Trophoblast cell (in vitro differentiated cells and primary cell): ENCODE measurements around the gene CLPTM1L.

ENCODE experiments used
- DNase-seq, 2 donors: peaks; one replicate each; pipeline ENCODE4 v3.0.0-alpha.2; 2016
- H2AFZ ChIP-seq: 2 replicates; pipeline ENCODE4 v1.6.1; 2013; ENCODE audit warnings: low read length, moderate library complexity, mild to moderate bottlenecking; ENCODE audit not compliant: insufficient read depth, poor library complexity
- H2AK5ac ChIP-seq: 2 replicates; pipeline ENCODE4 v1.6.1; 2013; ENCODE audit warnings: mild to moderate bottlenecking, low read length
- H2BK120ac ChIP-seq: 2 replicates; pipeline ENCODE4 v1.6.1; 2013; ENCODE audit warnings: low read length, mild to moderate bottlenecking, moderate library complexity; ENCODE audit not compliant: insufficient read depth, poor library complexity
- H2BK12ac ChIP-seq: 2 replicates; pipeline ENCODE4 v1.6.1; 2013; ENCODE audit warnings: mild to moderate bottlenecking, low read length, moderate library complexity
- H2BK5ac ChIP-seq: 2 replicates; pipeline ENCODE4 v1.6.1; 2013; ENCODE audit warnings: low read length, low read depth, moderate library complexity, mild to moderate bottlenecking; ENCODE audit not compliant: poor library complexity
- H3K14ac ChIP-seq: 2 replicates; pipeline ENCODE4 v1.6.1; 2013; ENCODE audit warnings: mild to moderate bottlenecking, low read length
- H3K18ac ChIP-seq: 2 replicates; pipeline ENCODE4 v1.6.1; 2013; ENCODE audit warnings: mild to moderate bottlenecking, low read length
- H3K23ac ChIP-seq: 2 replicates; pipeline ENCODE4 v1.6.1; 2013; ENCODE audit warnings: low read length
- H3K27ac ChIP-seq: 2 replicates; pipeline ENCODE4 v1.5.1; 2013; ENCODE audit warnings: low read depth, mild to moderate bottlenecking, inconsistent platforms, low read length, moderate library complexity
- H3K27me3 ChIP-seq: 2 replicates; pipeline ENCODE4 v1.6.1; 2013; ENCODE audit warnings: inconsistent platforms, mild to moderate bottlenecking, low read length, moderate library complexity; ENCODE audit not compliant: insufficient read depth
- H3K36me3 ChIP-seq, 2 experiments: 1 replicate in 1 of 2; 2 replicates in 1 of 2; pipeline ENCODE4 v1.6.1; 2013; ENCODE audit warnings: low read length in 2 of 2, mild to moderate bottlenecking in 2 of 2, moderate library complexity in 1 of 2; ENCODE audit not compliant: insufficient read depth in 2 of 2, control insufficient read depth in 1 of 2
- H3K4ac ChIP-seq: 2 replicates; pipeline ENCODE4 v1.6.1; 2013; ENCODE audit warnings: low read depth, mild to moderate bottlenecking, low read length, moderate library complexity
- H3K4me1 ChIP-seq, 2 experiments: 1 replicate in 1 of 2; 2 replicates in 1 of 2; pipeline ENCODE4 v1.6.1; 2013; ENCODE audit warnings: low read length in 2 of 2, mild to moderate bottlenecking in 2 of 2, moderate library complexity in 1 of 2; ENCODE audit not compliant: insufficient read depth in 2 of 2, control insufficient read depth in 1 of 2
- H3K4me2 ChIP-seq: 2 replicates; pipeline ENCODE4 v1.6.1; 2013; ENCODE audit warnings: inconsistent platforms, mild to moderate bottlenecking, low read length, moderate library complexity
- H3K4me3 ChIP-seq: 2 replicates; pipeline ENCODE4 v1.5.1; 2013; ENCODE audit warnings: mild to moderate bottlenecking, low read depth, low read length, inconsistent platforms
- H3K79me1 ChIP-seq: one replicate; pipeline ENCODE4 v1.6.1; 2013; ENCODE audit warnings: low read length
- H3K79me2 ChIP-seq: 2 replicates; pipeline ENCODE4 v1.6.1; 2013; ENCODE audit warnings: low read length, mild to moderate bottlenecking; ENCODE audit not compliant: control insufficient read depth, insufficient read depth, poor library complexity
- H3K9ac ChIP-seq: 2 replicates; pipeline ENCODE4 v1.6.1; 2013; ENCODE audit warnings: mild to moderate bottlenecking, low read length
- H3K9me3 ChIP-seq: 2 replicates; pipeline ENCODE4 v1.6.1; 2013; ENCODE audit warnings: low read depth, mild to moderate bottlenecking, control low read depth, inconsistent platforms, low read length; ENCODE audit not compliant: insufficient read depth
- H4K12ac ChIP-seq: 2 replicates; pipeline ENCODE4 v1.6.1; 2013; ENCODE audit warnings: low read depth, mild to moderate bottlenecking, low read length, moderate library complexity
- H4K8ac ChIP-seq: 2 replicates; pipeline ENCODE4 v1.6.1; 2013; ENCODE audit warnings: low read depth, mild to moderate bottlenecking, low read length, moderate library complexity
- H4K91ac ChIP-seq: one replicate; pipeline ENCODE4 v1.6.1; 2013; ENCODE audit warnings: low read depth, mild to moderate bottlenecking, low read length, moderate library complexity
- WGBS: extraction: QIAGEN DNeasy Blood & Tissue Kit; methylation state at CpG from one replicate; pipeline ENCODE4 v1.1.7; 2013; ENCODE audit warnings: missing lambda C conversion rate; ENCODE audit not compliant: insufficient read length, insufficient coverage; ENCODE audit errors: extremely low coverage; 5-methylcytosine and 5-hydroxymethylcytosine counted together

Gene CLPTM1L

DNA sequence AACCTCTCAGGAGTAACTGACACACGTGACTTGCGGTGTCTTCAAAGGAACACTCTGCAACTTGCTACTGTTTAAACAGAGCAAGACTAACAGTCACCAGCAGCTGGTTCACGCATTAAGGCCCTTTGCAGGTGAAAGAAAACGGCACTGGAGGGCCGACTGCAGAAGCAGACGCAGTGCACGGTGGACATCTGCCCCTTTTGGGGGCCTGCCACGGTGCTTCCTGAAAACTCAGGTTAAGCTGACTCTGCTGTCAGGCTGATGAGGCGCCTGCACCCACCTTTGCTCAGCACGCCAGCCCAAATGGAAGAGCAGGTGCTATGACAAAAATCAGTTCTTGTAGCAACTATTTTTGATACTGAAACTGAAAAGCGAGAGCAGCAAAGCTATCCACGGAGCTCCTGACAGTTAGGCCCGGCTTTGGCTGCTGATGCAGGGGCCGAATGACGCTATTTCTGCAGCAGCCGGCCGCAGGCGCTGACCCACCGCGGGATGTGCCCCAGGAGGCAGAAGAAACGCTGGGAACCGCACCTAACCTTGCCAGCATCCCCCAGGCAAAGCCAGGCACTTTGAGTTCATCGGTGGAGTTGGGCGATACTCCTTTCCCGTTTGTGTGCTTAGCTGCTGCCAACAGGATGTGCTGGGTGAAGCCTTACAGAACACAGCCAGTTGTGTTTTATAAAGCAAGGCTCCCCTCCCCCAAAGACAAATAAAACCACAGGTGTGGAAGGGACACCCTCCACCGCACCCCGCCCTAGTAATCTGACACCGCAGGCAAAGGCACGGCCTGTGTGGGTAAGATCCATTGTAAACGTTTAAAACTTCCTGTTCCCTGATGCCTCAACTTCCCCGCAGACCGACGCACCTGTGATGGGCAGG, 29.0 kb downstream of the CLPTM1L start:
- Histone ChIP-seq H3K27me3 (no peaks in the 10 kb centered on the region), H3K4ac (no peak overlapping the region), H2BK120ac (no peak overlapping the region), H2AFZ (no peak overlapping the region), H2BK5ac (no peak overlapping the region), H4K12ac (no peak overlapping the region), H3K9me3 (peaks cover 14% of the 10 kb centered on the region), H3K14ac (no peak overlapping the region), H3K4me2 (no peak overlapping the region), H2BK12ac (no peak overlapping the region), H3K23ac (no peak overlapping the region), H3K4me3 (no peak overlapping the region), H4K91ac (no peak overlapping the region), H3K36me3 (peaks cover 32 to 33% of the 10 kb centered on the region in 2 experiments), H3K18ac (no peak overlapping the region), H3K27ac (no peak overlapping the region), H4K8ac (no peak overlapping the region), H3K79me2 (no peaks in the 10 kb centered on the region), H3K4me1 (no peaks in the 10 kb centered on the region), H2AK5ac (no peak overlapping the region), H3K79me1 (no peaks in the 10 kb centered on the region), H3K9ac (no peak overlapping the region)
- DNase-seq = no peak
- WGBS = no CpG with 5 or more reads among the region's 33 CpGs

DNA sequence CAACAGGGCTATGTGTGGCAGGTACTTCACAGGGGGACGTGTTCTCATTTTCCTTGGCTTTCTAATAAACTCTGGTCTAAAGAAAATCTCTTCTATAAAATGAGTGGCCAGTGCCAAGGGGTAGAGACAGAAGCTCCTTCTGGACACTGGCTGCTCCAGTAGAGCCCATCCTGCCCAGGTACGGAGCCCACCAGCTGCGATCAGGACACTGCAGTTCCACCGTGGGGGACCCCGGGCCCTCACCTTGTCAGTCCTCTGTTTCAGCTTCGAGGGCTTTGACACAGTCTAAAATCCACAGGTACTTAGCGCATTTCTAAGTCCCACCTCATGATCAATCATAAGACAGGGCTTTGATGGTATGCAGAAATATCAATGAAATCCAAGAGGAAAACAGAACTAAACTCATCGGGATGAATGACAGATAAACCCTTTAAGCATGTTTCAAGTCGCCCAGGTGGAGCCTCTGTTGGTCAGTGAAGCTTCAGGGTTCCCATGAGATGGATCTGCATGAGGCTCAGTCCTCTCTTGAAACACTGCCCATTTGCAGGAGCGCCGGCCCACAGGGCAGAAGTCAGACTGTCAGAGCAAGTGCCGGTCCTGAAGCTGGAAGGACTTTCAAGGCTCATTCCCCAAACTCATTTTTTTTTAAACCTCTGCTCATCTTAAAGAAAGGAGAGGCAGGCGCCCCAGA, 29.7 kb downstream of the CLPTM1L start:
- Histone ChIP-seq H4K12ac (no peak overlapping the region), H2BK120ac (no peak overlapping the region), H4K91ac (no peak overlapping the region), H3K23ac (no peak overlapping the region), H3K18ac (no peak overlapping the region), H3K36me3 (peaks cover 24 to 26% of the 10 kb centered on the region in 2 experiments), H3K14ac (no peak overlapping the region), H2BK5ac (no peak overlapping the region), H3K4me3 (no peak overlapping the region), H3K4ac (no peak overlapping the region), H2AK5ac (no peak overlapping the region), H2BK12ac (no peak overlapping the region), H3K9ac (no peak overlapping the region), H2AFZ (no peak overlapping the region), H4K8ac (no peak overlapping the region), H3K9me3 (peaks cover 13% of the 10 kb centered on the region), H3K4me2 (no peak overlapping the region), H3K4me1 (no peaks in the 10 kb centered on the region), H3K79me2 (no peaks in the 10 kb centered on the region), H3K27me3 (no peaks in the 10 kb centered on the region), H3K79me1 (no peaks in the 10 kb centered on the region), H3K27ac (no peak overlapping the region)
- no CpG with 5 or more reads among the region's 13 CpGs for WGBS
- no peak for DNase-seq

GRCh38 chr5:1314564-1314982, 30.3 kb downstream of the CLPTM1L start:
- no peak overlapping the region for H2BK12ac ChIP-seq
- H4K12ac ChIP-seq = no peak overlapping the region

GRCh38 chr5:1312993-1313833, 31.7 kb downstream of the CLPTM1L start:
- Histone ChIP-seq H2BK5ac (no peak overlapping the region), H4K8ac (no peak overlapping the region), H4K12ac (no peak overlapping the region), H2BK12ac (no peak overlapping the region), H3K9me3 (peaks cover 12% of the 10 kb centered on the region), H2AFZ (no peak overlapping the region), H3K9ac (no peak overlapping the region), H3K27ac (no peak overlapping the region), H3K4me2 (no peak overlapping the region), H3K27me3 (no peaks in the 10 kb centered on the region), H3K79me2 (no peaks in the 10 kb centered on the region), H3K4me1 (no peaks in the 10 kb centered on the region), H3K36me3 (peaks cover 4 to 8% of the 10 kb centered on the region in 2 experiments), H3K18ac (no peak overlapping the region), H3K4me3 (peak overlapping the region; percentile 14), H3K23ac (no peak overlapping the region), H3K4ac (no peak overlapping the region), H3K14ac (no peak overlapping the region), H3K79me1 (no peaks in the 10 kb centered on the region), H2BK120ac (no peak overlapping the region), H2AK5ac (no peak overlapping the region), H4K91ac (no peak overlapping the region)
- no CpG with 5 or more reads among the region's 25 CpGs for WGBS
- no peak for DNase-seq

More at GRCh38 chr5:1314564-1314982, 30.3 kb downstream of the CLPTM1L start:
- Histone ChIP-seq H3K4me2 (no peak overlapping the region), H3K4me1 (no peaks in the 10 kb centered on the region), H3K79me1 (no peaks in the 10 kb centered on the region), H3K4me3 (no peak overlapping the region), H3K9ac (no peak overlapping the region), H3K23ac (no peak overlapping the region), H3K27ac (no peak overlapping the region), H2BK5ac (no peak overlapping the region), H3K36me3 (peaks cover 18 to 20% of the 10 kb centered on the region in 2 experiments), H2BK120ac (no peak overlapping the region), H3K18ac (no peak overlapping the region), H3K79me2 (no peaks in the 10 kb centered on the region), H3K9me3 (peaks cover 14% of the 10 kb centered on the region), H3K4ac (no peak overlapping the region), H4K8ac (no peak overlapping the region), H3K27me3 (no peaks in the 10 kb centered on the region), H2AFZ (no peak overlapping the region), H3K14ac (no peak overlapping the region), H2AK5ac (no peak overlapping the region), H4K91ac (no peak overlapping the region)
- DNase-seq = no peak
- no CpG with 5 or more reads among the region's 13 CpGs for WGBS
